Measurements from ENCODE around the gene ST6GALNAC4.

Gene ST6GALNAC4

GRCh38 chr9:127912882-127913281 lies 4.0 kb downstream of the ST6GALNAC4 start:
- H3K9me3 Mint-ChIP-seq = no peaks in the 10 kb centered on the region
- H3K4me3 Mint-ChIP-seq = no peak overlapping the region
- peaks cover 11% of the 10 kb centered on the region for H3K36me3 Mint-ChIP-seq (ENCODE audit: low read depth)
- TF ChIP-seq CTCF (IDR thresholded peaks at IDR 0.05; ENCODE audit: unreplicated experiment in 3 of 3) = no peak
- H3K27ac Mint-ChIP-seq = no peak overlapping the region
- H3K4me1 Mint-ChIP-seq = peaks cover 7% of the 10 kb centered on the region
- H3K27me3 Mint-ChIP-seq (ENCODE audit: low read depth) = peaks cover 10% of the 10 kb centered on the region

GRCh38 chr9:127912296-127912695 lies 4.5 kb downstream of the ST6GALNAC4 start:
- Mint-ChIP-seq H3K9me3 (no peaks in the 10 kb centered on the region), H3K27me3 (ENCODE audit: low read depth) (peaks cover 10% of the 10 kb centered on the region), H3K4me3 (no peak overlapping the region), H3K27ac (no peak overlapping the region), H3K4me1 (peaks cover 7% of the 10 kb centered on the region), H3K36me3 (ENCODE audit: low read depth) (peaks cover 11% of the 10 kb centered on the region)
- TF ChIP-seq CTCF (IDR thresholded peaks at IDR 0.05; ENCODE audit: unreplicated experiment in 3 of 3) = no peak

- peaks cover 7% of the 10 kb centered on the region for H3K27me3 Mint-ChIP-seq (ENCODE audit: low read depth)
- H3K9me3 Mint-ChIP-seq = no peaks in the 10 kb centered on the region
- peak overlapping the region in 2 of 3 experiments; percentile 7 to 34 for H3K27ac Mint-ChIP-seq
- H3K4me3 Mint-ChIP-seq = peak overlapping the region in 1 of 3 experiments; percentile 6
- TF ChIP-seq CTCF (IDR thresholded peaks at IDR 0.05; ENCODE audit: unreplicated experiment in 3 of 3) = peak in 2 of 3 experiments; percentile 23 to 33
- H3K36me3 Mint-ChIP-seq (ENCODE audit: low read depth) = peaks cover 11% of the 10 kb centered on the region
- peaks cover 12% of the 10 kb centered on the region for H3K4me1 Mint-ChIP-seq
Observed at GRCh38 chr9:127910613-127911205, 6.1 kb downstream of the ST6GALNAC4 start.

GRCh38 chr9:127909839-127910273 lies 7.0 kb downstream of the ST6GALNAC4 start:
- no peaks in the 10 kb centered on the region for H3K9me3 Mint-ChIP-seq
- H3K36me3 Mint-ChIP-seq (ENCODE audit: low read depth) = peaks cover 11% of the 10 kb centered on the region
- H3K4me1 Mint-ChIP-seq = peaks cover 17% of the 10 kb centered on the region
- no peak overlapping the region for H3K27ac Mint-ChIP-seq
- H3K4me3 Mint-ChIP-seq = no peak overlapping the region
- H3K27me3 Mint-ChIP-seq (ENCODE audit: low read depth) = peaks cover 7% of the 10 kb centered on the region
- TF ChIP-seq CTCF (IDR thresholded peaks at IDR 0.05; ENCODE audit: unreplicated experiment in 3 of 3) = no peak

GRCh38 chr9:127908660-127908926 lies 8.2 kb downstream of the ST6GALNAC4 start:
- peaks cover 7% of the 10 kb centered on the region for H3K27me3 Mint-ChIP-seq (ENCODE audit: low read depth)
- H3K9me3 Mint-ChIP-seq = no peaks in the 10 kb centered on the region
- peaks cover 30% of the 10 kb centered on the region for H3K4me1 Mint-ChIP-seq
- TF ChIP-seq CTCF (IDR thresholded peaks at IDR 0.05; ENCODE audit: unreplicated experiment in 3 of 3) = no peak
- no peak overlapping the region for H3K4me3 Mint-ChIP-seq
- peaks cover 11% of the 10 kb centered on the region for H3K36me3 Mint-ChIP-seq (ENCODE audit: low read depth)
- no peak overlapping the region for H3K27ac Mint-ChIP-seq

GRCh38 chr9:127907867-127908659 lies 8.8 kb downstream of the ST6GALNAC4 start:
- peaks cover 7% of the 10 kb centered on the region for H3K27me3 Mint-ChIP-seq (ENCODE audit: low read depth)
- H3K36me3 Mint-ChIP-seq (ENCODE audit: low read depth) = peaks cover 11% of the 10 kb centered on the region
- H3K4me1 Mint-ChIP-seq = peaks cover 35% of the 10 kb centered on the region
- no peak overlapping the region for H3K4me3 Mint-ChIP-seq
- no peak for TF ChIP-seq CTCF (IDR thresholded peaks at IDR 0.05; ENCODE audit: unreplicated experiment in 3 of 3)
- no peak overlapping the region for H3K27ac Mint-ChIP-seq
- H3K9me3 Mint-ChIP-seq = no peaks in the 10 kb centered on the region
